IMR-90 (cell line): ENCODE results near the gene B3GALNT1. TPM values are rescaled to one million over a fixed set of nuclear protein-coding genes. Genes with fewer than 3 reads are reported as not detected.

Experiments
- ATAC-seq: fragments of 200-7000 bp; cut with Tn5 transposase; 2 replicates; pipeline ENCODE4 v1.9.1; 2020; ENCODE audit warnings: low read depth, mild to moderate bottlenecking, moderate library complexity
- BruUV-seq: library from RNA; stranded (reverse); fragments of 400-500 nt; replicated peaks from 2 replicates; lab custom pipeline; 2021; lab: Mats Ljungman, UMichigan
- CTCF ChIA-PET: fragments of 300-600 bp; formaldehyde crosslinking; extraction: SDS; loops from one replicate; lab custom pipeline; 2021; ENCODE audit warnings: antibody characterized with exemption; lab: Yijun Ruan, JAX
- POLR2A ChIA-PET: fragments of 300-600 bp; sonication (Branson Sonifier 250); formaldehyde crosslinking; loops from one replicate; lab custom pipeline; 2022; ENCODE audit warnings: antibody characterized with exemption; ENCODE audit not compliant: unreplicated experiment; lab: Charles Lee
- DNase-seq: peaks from one replicate; pipeline ENCODE4 v3.0.0; 2013
- H2AFZ ChIP-seq: replicated peaks from 2 replicates; pipeline ENCODE3; 2013; ENCODE audit warnings: low read length, mild to moderate bottlenecking; ENCODE audit not compliant: poor library complexity
- H2AK5ac ChIP-seq: 2 replicates; pipeline ENCODE4 v1.6.1; 2013; ENCODE audit warnings: low read depth, low read length, inconsistent platforms
- H2AK9ac ChIP-seq: replicated peaks from 2 replicates; pipeline ENCODE3; 2013; ENCODE audit warnings: mild to moderate bottlenecking, low read depth, low read length, moderate library complexity; ENCODE audit not compliant: poor library complexity
- H2BK120ac ChIP-seq: 2 replicates; pipeline ENCODE4 v1.6.1; 2013; ENCODE audit warnings: low read depth, low read length, inconsistent platforms
- H2BK15ac ChIP-seq: 3 replicates; pipeline ENCODE4 v1.6.1; 2013; ENCODE audit warnings: low read depth, low read length, inconsistent platforms
- H2BK20ac ChIP-seq: 2 replicates; pipeline ENCODE4 v1.6.1; 2013; ENCODE audit warnings: low read depth, mild to moderate bottlenecking, inconsistent platforms, low read length, moderate library complexity
- H2BK5ac ChIP-seq: 2 replicates; pipeline ENCODE4 v1.6.1; 2013; ENCODE audit warnings: mild to moderate bottlenecking, low read depth, low read length, inconsistent platforms; ENCODE audit not compliant: poor library complexity, severe bottlenecking
- H3K14ac ChIP-seq: replicated peaks from 2 replicates; pipeline ENCODE4 v1.6.1; 2013; ENCODE audit warnings: low read depth, low read length, inconsistent platforms
- H3K18ac ChIP-seq: 2 replicates; pipeline ENCODE4 v1.6.1; 2013; ENCODE audit warnings: low read depth, low read length, control low read depth
- H3K23ac ChIP-seq: 2 replicates; pipeline ENCODE4 v1.6.1; 2013; ENCODE audit warnings: low read depth, low read length, inconsistent platforms
- H3K27ac ChIP-seq: 2 replicates; pipeline ENCODE4 v1.5.1; 2013; ENCODE audit warnings: mild to moderate bottlenecking, control low read depth, low read length; ENCODE audit not compliant: insufficient read depth
- H3K27me3 ChIP-seq: 2 replicates; pipeline ENCODE4 v1.6.1; 2013; ENCODE audit warnings: low read length; ENCODE audit not compliant: control insufficient read depth, insufficient read depth
- H3K36me3 ChIP-seq: 2 replicates; pipeline ENCODE4 v1.6.1; 2013; ENCODE audit warnings: low read length, mixed read lengths; ENCODE audit not compliant: control insufficient read depth, insufficient read depth
- H3K4ac ChIP-seq: 2 replicates; pipeline ENCODE4 v1.6.1; 2013; ENCODE audit warnings: low read depth, low read length, inconsistent platforms
- H3K4me1 ChIP-seq: 2 replicates; pipeline ENCODE4 v1.6.1; 2013; ENCODE audit warnings: low read length, mixed read lengths; ENCODE audit not compliant: control insufficient read depth, insufficient read depth
- H3K4me2 ChIP-seq: 2 replicates; pipeline ENCODE4 v1.6.1; 2013; ENCODE audit warnings: low read depth, mild to moderate bottlenecking, control low read depth, low read length, moderate library complexity
- H3K4me3 ChIP-seq: 2 replicates; pipeline ENCODE4 v1.5.1; 2013; ENCODE audit warnings: low read depth, mild to moderate bottlenecking, control low read depth, low read length, moderate library complexity; ENCODE audit not compliant: insufficient read depth
- H3K56ac ChIP-seq: 2 replicates; pipeline ENCODE4 v1.6.1; 2013; ENCODE audit warnings: low read length, inconsistent platforms; ENCODE audit not compliant: insufficient read depth; ENCODE audit errors: extremely low read depth
- H3K79me1 ChIP-seq, 2 experiments: 2 replicates each; pipeline ENCODE4 v1.6.1; 2013; ENCODE audit warnings: low read length in 2 of 2, inconsistent platforms in 1 of 2, low read depth in 1 of 2
- H3K9ac ChIP-seq: 2 replicates; pipeline ENCODE4 v1.6.1; 2013; ENCODE audit warnings: low read depth, low read length, control low read depth
- H3K9me1 ChIP-seq: 2 replicates; pipeline ENCODE4 v1.6.1; 2013; ENCODE audit warnings: low read length, inconsistent platforms; ENCODE audit not compliant: insufficient read depth
- H3K9me3 ChIP-seq: 2 replicates; pipeline ENCODE4 v1.6.1; 2013; ENCODE audit warnings: low read length; ENCODE audit not compliant: control insufficient read depth, insufficient read depth
- H4K20me1 ChIP-seq: 2 replicates; pipeline ENCODE4 v1.6.1; 2013; ENCODE audit warnings: low read length, inconsistent platforms; ENCODE audit not compliant: insufficient read depth
- H4K5ac ChIP-seq: 2 replicates; pipeline ENCODE4 v1.6.1; 2013; ENCODE audit warnings: mild to moderate bottlenecking, low read depth, low read length, control low read depth
- H4K8ac ChIP-seq, 2 experiments: 2 replicates each; pipeline ENCODE4 v1.6.1; 2013; ENCODE audit warnings: low read depth in 2 of 2, low read length in 2 of 2, control low read depth in 1 of 2, inconsistent platforms in 1 of 2
- H4K91ac ChIP-seq: 2 replicates; pipeline ENCODE4 v1.6.1; 2013; ENCODE audit warnings: low read depth, low read length, inconsistent platforms; ENCODE audit not compliant: insufficient read depth
- CHD1 ChIP-seq: IDR thresholded peaks from 2 replicates; pipeline ENCODE4 v1.6.1; 2012; ENCODE audit warnings: low read depth, low read length, improper control_type of control experiment
- CTCF ChIP-seq: conservative IDR thresholded peaks from 2 replicates; pipeline ENCODE4 v1.5.1; 2012; ENCODE audit warnings: mild to moderate bottlenecking, low read depth, low read length, improper control_type of control experiment
- FOS ChIP-seq: fragments of 150-350 bp; IDR thresholded peaks from 2 replicates; pipeline ENCODE4 v1.6.1; 2016; ENCODE audit warnings: low read depth, low read length
- MAZ ChIP-seq: IDR thresholded peaks from 2 replicates; pipeline ENCODE4 v1.6.1; 2012; ENCODE audit warnings: low read depth, mild to moderate bottlenecking, low read length, improper control_type of control experiment, moderate library complexity, borderline replicate concordance
- MXI1 ChIP-seq: IDR thresholded peaks from 2 replicates; pipeline ENCODE4 v1.6.1; 2012; ENCODE audit warnings: low read depth, mild to moderate bottlenecking, low read length, moderate library complexity, borderline replicate concordance
- POLR2A ChIP-seq: IDR thresholded peaks from 2 replicates; pipeline ENCODE4 v1.6.1; 2012; ENCODE audit warnings: mild to moderate bottlenecking, low read depth, low read length
- RAD21 ChIP-seq: IDR thresholded peaks from 2 replicates; pipeline ENCODE4 v1.6.1; 2012; ENCODE audit warnings: low read length, improper control_type of control experiment
- RCOR1 ChIP-seq: IDR thresholded peaks from 2 replicates; pipeline ENCODE4 v1.6.1; 2012; ENCODE audit warnings: mild to moderate bottlenecking, low read length, improper control_type of control experiment; ENCODE audit not compliant: insufficient replicate concordance
- RFX5 ChIP-seq: IDR thresholded peaks from 2 replicates; pipeline ENCODE4 v1.8.0; 2012; ENCODE audit warnings: low read depth, mild to moderate bottlenecking, low read length, moderate library complexity
- SMC3 ChIP-seq: fragments of 150-350 bp; IDR thresholded peaks from 2 replicates; pipeline ENCODE4 v1.6.1; 2016; ENCODE audit warnings: low read depth, mild to moderate bottlenecking, antibody characterized with exemption, low read length, moderate library complexity
- USF2 ChIP-seq: fragments of 150-350 bp; IDR thresholded peaks from 2 replicates; pipeline ENCODE4 v1.6.1; 2017; ENCODE audit warnings: mild to moderate bottlenecking, antibody characterized with exemption, low read length, low read depth
- WGBS, 2 experiments: methylation state at CpG; one replicate each; pipeline versions ENCODE4 v1.1.5 to v1.1.7; 2013; ENCODE audit warnings: missing lambda C conversion rate in 2 of 2; ENCODE audit not compliant: insufficient read length in 1 of 2; ENCODE audit errors: extremely low coverage in 2 of 2; 5-methylcytosine and 5-hydroxymethylcytosine counted together
- dilution Hi-C: fragments of 300-500 bp; cut with HindIII; formaldehyde crosslinking; loops from one replicate; pipeline ENCODE4 v1.14.3; 2018; ENCODE audit warnings: low sequenced_read_pairs; ENCODE audit not compliant: unreplicated experiment
- in situ Hi-C: fragments of 300-500 bp; cut with MboI; formaldehyde crosslinking; loops from 3 replicates; pipeline ENCODE4 v1.14.3; 2019; ENCODE audit warnings: low sequenced_read_pairs, inconsistent platforms, mixed read lengths
- intact Hi-C: fragments of 100-400 bp; cut with micrococcal nuclease; formaldehyde crosslinking; loops from 2 replicates; pipeline ENCODE4 v1.10.0; 2022
- polyA plus RNA-seq, 3 experiments: library from polyadenylated mRNA; depleted of rRNA; stranded (reverse); fragments of >200 nt; gene quantifications; 2 replicates each; pipeline ENCODE4 v1.2.3, GENCODE V29; 2012; ENCODE audit warnings: low replicate concordance in 1 of 3
- total RNA-seq: library from RNA; depleted of rRNA; stranded (reverse); fragments of >200 nt; gene quantifications from 2 replicates; pipeline ENCODE4 v1.2.3, GENCODE V29; 2012

Gene B3GALNT1
- total and polyA plus RNA-seq, 2 of the 4 experiments (the other 2 are of a cell fraction), result 5.6 to 8.2 TPM

- in situ Hi-C loops (no loop called here), intact Hi-C loops (no loop called here), dilution Hi-C loops (no loop called here)
- Histone ChIP-seq H2BK5ac (no peak overlapping the region), H2AK9ac (no peak overlapping the region), H3K9ac (no peak overlapping the region), H2BK20ac (no peak overlapping the region), H3K4me3 (no peak overlapping the region), H3K27ac (no peak overlapping the region), H4K91ac (no peak overlapping the region), H2AFZ (no peak overlapping the region), H3K23ac (no peak overlapping the region), H3K56ac (no peak overlapping the region), H3K14ac (no peak overlapping the region), H4K20me1 (no peaks in the 10 kb centered on the region), H4K5ac (no peak overlapping the region), H4K8ac (no peak overlapping the region), H3K4ac (no peak overlapping the region), H3K79me1 (no peaks in the 10 kb centered on the region), H3K9me1 (no peaks in the 10 kb centered on the region), H2BK15ac (no peak overlapping the region), H3K36me3 (no peaks in the 10 kb centered on the region), H3K27me3 (no peaks in the 10 kb centered on the region), H3K9me3 (no peaks in the 10 kb centered on the region), H2AK5ac (no peak overlapping the region), H3K4me2 (no peak overlapping the region), H3K18ac (no peak overlapping the region), H2BK120ac (no peak overlapping the region), H3K4me1 (no peaks in the 10 kb centered on the region)
- DNase-seq, result no peak
- TF ChIP-seq CTCF, result no peak
- TF ChIP-seq RCOR1, result no peak
- no peak for TF ChIP-seq CHD1
- TF ChIP-seq SMC3, result no peak
- no peak for TF ChIP-seq RAD21
- no peak for TF ChIP-seq MAZ
- TF ChIP-seq RFX5, result no peak
- TF ChIP-seq POLR2A, result no peak
- TF ChIP-seq USF2, result no peak
- no peak for TF ChIP-seq MXI1
- TF ChIP-seq FOS, result no peak
- POLR2A ChIA-PET, result no interaction called here
- WGBS, 2 experiments, result no CpG with 5 or more reads among the region's 2 CpGs
- no peak for ATAC-seq
- BruUV-seq, result no TSS peak
- CTCF ChIA-PET, result no interaction called here
Measured at GRCh38 chr3:161137260-161137659, 32.1 kb upstream of the B3GALNT1 start.
